HEK293T (cell line): Measurements from ENCODE around the gene RBBP8.

Experiments used
- CTCF ChIA-PET: fragments of 350-600 bp; formaldehyde crosslinking; extraction: SDS; loops from one replicate; lab custom pipeline; 2021; ENCODE audit warnings: antibody characterized with exemption, inconsistent platforms; lab: Yijun Ruan, JAX
- POLR2A ChIA-PET: fragments of 350-600 bp; formaldehyde crosslinking; extraction: SDS; loops from one replicate; lab custom pipeline; 2020; ENCODE audit warnings: antibody characterized with exemption, inconsistent platforms; lab: Yijun Ruan, JAX
- DNase-seq: peaks from one replicate; pipeline ENCODE4 v3.0.0; 2012; ENCODE audit warnings: mixed read lengths; ENCODE audit errors: extremely low spot score
- ARNT ChIP-seq: fragments of 450-650 bp; IDR thresholded peaks from 2 replicates; pipeline ENCODE4 v1.6.1; 2017; ENCODE audit warnings: mild to moderate bottlenecking
- BHLHE40 ChIP-seq: fragments of 450-650 bp; IDR thresholded peaks from 2 replicates; pipeline ENCODE4 v1.6.1; 2016; ENCODE audit warnings: mild to moderate bottlenecking, moderate library complexity, borderline replicate concordance
- CTBP1 ChIP-seq: fragments of 450-650 bp; IDR thresholded peaks from 2 replicates; pipeline ENCODE4 v1.6.1; 2016; ENCODE audit warnings: borderline replicate concordance
- ELF4 ChIP-seq: fragments of 450-650 bp; IDR thresholded peaks from 2 replicates; pipeline ENCODE4 v1.6.1; 2017; ENCODE audit warnings: antibody characterized with exemption
- FOXA1 ChIP-seq: fragments of 450-650 bp; IDR thresholded peaks from 2 replicates; pipeline ENCODE4 v1.6.1; 2016; ENCODE audit warnings: mild to moderate bottlenecking
- FOXK2 ChIP-seq: fragments of 450-650 bp; IDR thresholded peaks from 2 replicates; pipeline ENCODE4 v1.6.1; 2016; ENCODE audit warnings: mild to moderate bottlenecking
- FOXM1 ChIP-seq: fragments of 450-650 bp; IDR thresholded peaks from 2 replicates; pipeline ENCODE4 v1.6.1; 2017; ENCODE audit warnings: mild to moderate bottlenecking, borderline replicate concordance
- HDGF ChIP-seq: fragments of 450-650 bp; IDR thresholded peaks from 2 replicates; pipeline ENCODE4 v1.6.1; 2017; ENCODE audit warnings: antibody characterized with exemption, borderline replicate concordance
- L3MBTL2 ChIP-seq: fragments of 450-650 bp; conservative IDR thresholded peaks from 2 replicates; pipeline ENCODE4 v1.6.1; 2016; ENCODE audit warnings: mild to moderate bottlenecking
- LEF1 ChIP-seq: fragments of 450-650 bp; IDR thresholded peaks from 2 replicates; pipeline ENCODE4 v1.6.1; 2017; ENCODE audit warnings: mild to moderate bottlenecking, borderline replicate concordance
- NFRKB ChIP-seq: fragments of 450-650 bp; IDR thresholded peaks from 2 replicates; pipeline ENCODE4 v1.6.1; 2016; ENCODE audit warnings: mild to moderate bottlenecking, moderate library complexity
- SP1 ChIP-seq: fragments of 450-650 bp; IDR thresholded peaks from 2 replicates; pipeline ENCODE4 v1.6.1; 2017
- SUZ12 ChIP-seq: fragments of 450-650 bp; IDR thresholded peaks from 2 replicates; pipeline ENCODE4 v1.6.1; 2016; ENCODE audit warnings: mild to moderate bottlenecking
- TARDBP ChIP-seq: fragments of 450-650 bp; IDR thresholded peaks from 2 replicates; pipeline ENCODE4 v1.6.1; 2016
- ZNF384 ChIP-seq: fragments of 450-650 bp; IDR thresholded peaks from 2 replicates; pipeline ENCODE4 v1.6.1; 2016
- TF ChIP-seq, protein P1 (sequence below): fragments of 450-650 bp; IDR thresholded peaks from 2 replicates; pipeline ENCODE4 v1.6.1; 2016

Gene RBBP8

DNA sequence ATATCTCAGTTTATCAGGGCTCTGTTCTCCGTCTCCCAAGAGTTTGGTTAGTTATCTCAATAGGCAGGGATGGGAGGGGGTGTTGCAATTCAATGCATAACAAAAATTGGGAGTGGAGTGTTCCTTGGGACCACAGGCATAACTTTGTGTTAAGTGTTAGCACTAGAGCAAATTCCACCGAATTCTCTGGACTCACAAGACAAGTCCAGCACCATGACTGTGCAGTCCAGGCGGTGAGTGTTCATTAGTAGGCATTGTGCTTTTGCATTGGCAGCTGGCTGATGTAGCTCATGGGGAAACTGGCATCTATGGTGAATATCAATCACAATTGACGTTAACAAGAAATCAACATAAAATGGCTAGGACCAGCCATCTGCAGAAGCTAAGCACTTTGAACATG, 123.2 kb downstream of the RBBP8 start:
- ChIA-PET CTCF (no interaction called here), POLR2A (no interaction called here)
- no peak for TF ChIP-seq HDGF
- no peak for TF ChIP-seq ARNT
- no peak for TF ChIP-seq BHLHE40
- no peak for TF ChIP-seq FOXA1
- TF ChIP-seq L3MBTL2, result no peak
- TF ChIP-seq FOXM1, result no peak
- TF ChIP-seq ELF4, result no peak
- TF ChIP-seq, protein P1, sequence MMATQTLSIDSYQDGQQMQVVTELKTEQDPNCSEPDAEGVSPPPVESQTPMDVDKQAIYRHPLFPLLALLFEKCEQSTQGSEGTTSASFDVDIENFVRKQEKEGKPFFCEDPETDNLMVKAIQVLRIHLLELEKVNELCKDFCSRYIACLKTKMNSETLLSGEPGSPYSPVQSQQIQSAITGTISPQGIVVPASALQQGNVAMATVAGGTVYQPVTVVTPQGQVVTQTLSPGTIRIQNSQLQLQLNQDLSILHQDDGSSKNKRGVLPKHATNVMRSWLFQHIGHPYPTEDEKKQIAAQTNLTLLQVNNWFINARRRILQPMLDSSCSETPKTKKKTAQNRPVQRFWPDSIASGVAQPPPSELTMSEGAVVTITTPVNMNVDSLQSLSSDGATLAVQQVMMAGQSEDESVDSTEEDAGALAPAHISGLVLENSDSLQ, result no peak
- TF ChIP-seq CTBP1, result no peak
- no peak for TF ChIP-seq FOXK2
- no peak for TF ChIP-seq LEF1
- no peak for TF ChIP-seq ZNF384
- no peak for TF ChIP-seq NFRKB
- no peak for TF ChIP-seq SP1
- no peak for DNase-seq

DNA sequence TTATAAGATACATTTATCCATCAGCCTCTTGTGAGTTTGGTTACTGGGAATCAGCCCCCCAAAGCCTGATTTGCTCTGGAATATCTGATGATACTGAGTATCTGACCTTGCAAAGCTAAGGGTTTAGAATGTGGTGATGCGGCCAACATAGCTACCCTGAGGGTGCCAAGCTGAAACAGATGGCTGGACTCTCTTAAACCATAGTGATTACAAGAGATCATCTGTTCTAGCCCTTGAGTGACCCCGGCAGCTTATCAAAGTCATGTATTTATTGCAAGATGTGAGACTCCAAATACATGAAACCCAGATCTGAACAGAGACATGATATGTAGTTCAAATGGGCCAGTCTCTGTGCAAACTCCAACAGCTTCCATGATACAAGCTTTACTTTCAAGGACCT, 124.0 kb downstream of the RBBP8 start:
- no peak for TF ChIP-seq ZNF384
- TF ChIP-seq ELF4, result no peak
- ChIA-PET CTCF (interaction anchor here (0.6 kb wide), 1 partner anchor 38 kb away, joined by 3 read pairs; no protein-coding TSS in a partner anchor), POLR2A (no interaction called here)
- DNase-seq, result no peak

GRCh38 chr18:23058746-23059415, 125.8 kb downstream of the RBBP8 start:
- ChIA-PET CTCF (no interaction called here), POLR2A (no interaction called here)
- DNase-seq, result no peak
- TF ChIP-seq TARDBP, result no peak

GRCh38 chr18:23059541-23060465, 126.7 kb downstream of the RBBP8 start:
- ChIA-PET POLR2A (no interaction called here), CTCF (no interaction called here)
- no peak for TF ChIP-seq SUZ12
- DNase-seq, result no peak

- POLR2A ChIA-PET, result no interaction called here
- CTCF ChIA-PET, result no interaction called here
- TF ChIP-seq FOXK2 (no peak), ZNF384 (no peak), L3MBTL2 (no peak), FOXA1 (no peak), NFRKB (no peak), SP1 (no peak), SUZ12 (no peak), ELF4 (no peak), LEF1 (no peak), TARDBP (no peak), HDGF (no peak), FOXM1 (no peak), BHLHE40 (no peak), CTBP1 (no peak), ARNT (no peak)
- TF ChIP-seq, protein P1, result no peak
- no peak for DNase-seq
These were observed 128.9 kb downstream of the RBBP8 start for GRCh38 chr18:23062011-23062410.

DNA sequence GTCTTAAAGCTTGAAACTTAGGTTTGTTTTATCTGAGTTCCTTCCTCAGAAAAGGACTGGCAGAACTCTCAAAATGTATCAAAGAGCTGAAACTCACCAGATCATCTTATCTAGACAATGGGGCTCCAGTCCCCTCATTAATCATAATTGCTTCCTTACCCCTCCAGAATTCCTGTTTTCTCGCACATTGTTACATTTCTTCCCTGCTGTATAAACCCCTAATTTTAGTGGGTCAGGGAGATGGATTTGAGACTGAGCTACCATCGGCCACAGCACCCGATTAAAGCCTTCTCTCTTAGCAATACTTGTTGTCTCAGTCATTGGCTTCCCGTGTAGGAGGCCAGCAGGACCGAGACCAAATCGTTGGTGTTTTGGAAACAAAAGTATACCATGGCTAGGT, 130.4 kb downstream of the RBBP8 start:
- no peak for DNase-seq
- no peak for TF ChIP-seq ELF4
- TF ChIP-seq SUZ12, result no peak
- no peak for TF ChIP-seq FOXM1
- POLR2A ChIA-PET, result no interaction called here
- CTCF ChIA-PET, result no interaction called here

GRCh38 chr18:23065234-23065806, 132.2 kb downstream of the RBBP8 start:
- CTCF ChIA-PET, result interaction anchor here (0.6 to 0.7 kb wide), 2 partner anchors 34 to 1129 kb away, joined by 3 read pairs; no protein-coding TSS in a partner anchor
- POLR2A ChIA-PET, result no interaction called here
- DNase-seq, result no peak
- TF ChIP-seq, protein P1, result no peak
- TF ChIP-seq FOXK2, result no peak
